ENCODE data around the gene PDE8A.

Gene PDE8A

DNA sequence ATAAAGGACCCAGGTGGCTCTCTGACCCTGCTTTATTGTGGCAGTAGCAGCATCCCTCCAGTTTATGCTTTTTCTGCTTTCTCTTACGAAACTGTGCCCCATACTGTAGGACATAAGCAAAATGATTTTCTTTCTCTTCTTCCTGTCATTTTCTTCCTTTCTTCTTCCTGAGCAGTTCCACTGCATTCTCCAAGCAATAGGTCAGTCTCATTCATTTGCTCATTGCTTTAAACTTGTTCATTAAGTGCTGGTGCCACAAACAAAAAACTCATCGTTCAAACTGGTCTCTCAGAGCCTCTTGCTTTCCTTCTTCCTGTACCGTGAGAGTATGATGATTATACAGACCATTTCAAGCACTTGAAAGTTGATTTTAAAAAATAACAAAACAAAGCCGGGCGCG lies 66.8 kb downstream of the PDE8A start:
- no peak for DNase-seq

DNA sequence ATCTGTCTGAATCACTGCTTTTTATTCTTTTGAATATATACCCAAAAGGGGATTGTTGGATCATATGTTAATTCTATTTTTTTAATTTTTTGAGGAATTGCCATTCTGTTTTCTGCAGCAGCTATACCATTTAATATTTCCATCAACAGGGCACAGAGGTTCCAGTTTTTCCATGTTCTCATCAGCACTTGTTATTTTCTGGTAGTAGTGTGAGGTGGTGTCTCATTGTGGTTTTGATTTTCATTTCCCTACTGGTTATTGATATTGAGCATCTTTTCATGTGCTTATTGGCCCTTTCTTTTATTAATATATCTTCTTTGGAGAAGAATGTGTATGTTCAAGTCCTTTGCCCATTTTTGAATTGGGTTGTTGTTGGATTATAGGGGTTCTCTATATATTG lies 68.1 kb downstream of the PDE8A start:
- H3K27me3 ChIP-seq (replicated peaks; ENCODE audit: insufficient read depth, low read length): no peaks in the 10 kb centered on the region
- no peak for TF ChIP-seq EZH2phosphoT487 (IDR thresholded peaks at IDR 0.05; ENCODE audit: low read length)
- no peak for TF ChIP-seq EZH2 (optimal IDR thresholded peaks at IDR 0.05; ENCODE audit: low read depth, low read length)
- TF ChIP-seq, protein P1, sequence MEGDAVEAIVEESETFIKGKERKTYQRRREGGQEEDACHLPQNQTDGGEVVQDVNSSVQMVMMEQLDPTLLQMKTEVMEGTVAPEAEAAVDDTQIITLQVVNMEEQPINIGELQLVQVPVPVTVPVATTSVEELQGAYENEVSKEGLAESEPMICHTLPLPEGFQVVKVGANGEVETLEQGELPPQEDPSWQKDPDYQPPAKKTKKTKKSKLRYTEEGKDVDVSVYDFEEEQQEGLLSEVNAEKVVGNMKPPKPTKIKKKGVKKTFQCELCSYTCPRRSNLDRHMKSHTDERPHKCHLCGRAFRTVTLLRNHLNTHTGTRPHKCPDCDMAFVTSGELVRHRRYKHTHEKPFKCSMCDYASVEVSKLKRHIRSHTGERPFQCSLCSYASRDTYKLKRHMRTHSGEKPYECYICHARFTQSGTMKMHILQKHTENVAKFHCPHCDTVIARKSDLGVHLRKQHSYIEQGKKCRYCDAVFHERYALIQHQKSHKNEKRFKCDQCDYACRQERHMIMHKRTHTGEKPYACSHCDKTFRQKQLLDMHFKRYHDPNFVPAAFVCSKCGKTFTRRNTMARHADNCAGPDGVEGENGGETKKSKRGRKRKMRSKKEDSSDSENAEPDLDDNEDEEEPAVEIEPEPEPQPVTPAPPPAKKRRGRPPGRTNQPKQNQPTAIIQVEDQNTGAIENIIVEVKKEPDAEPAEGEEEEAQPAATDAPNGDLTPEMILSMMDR (IDR thresholded peaks at IDR 0.05; ENCODE audit: low read length): no peak
- no peaks in the 10 kb centered on the region for H3K36me3 ChIP-seq (replicated peaks; ENCODE audit: insufficient read depth, low read length)
- H3K9me3 ChIP-seq (replicated peaks; ENCODE audit: insufficient read depth, low read length): no peaks in the 10 kb centered on the region
- no peak overlapping the region for H3K27ac ChIP-seq (ENCODE audit: low read length)
- H3F3A ChIP-seq (ENCODE audit: insufficient read depth, low read length): no peaks in the 10 kb centered on the region
- 0 out of 2 replicates have a peak, but pooled peaks cover 4% of the 10 kb centered on the region for H3K79me2 ChIP-seq (ENCODE audit: low read length)
- DNase-seq: no peak
- H4K20me1 ChIP-seq (ENCODE audit: insufficient read depth, low read length): no peaks in the 10 kb centered on the region
- H3K4me1 ChIP-seq (ENCODE audit: low read length): no peaks in the 10 kb centered on the region
- no peak overlapping the region for H3K4me3 ChIP-seq (ENCODE audit: low read length)
- H3K9me2 ChIP-seq (replicated peaks; ENCODE audit: insufficient read depth, low read length): no peaks in the 10 kb centered on the region
- H3K9ac ChIP-seq (ENCODE audit: low read length): no peak overlapping the region
- no peak overlapping the region for H2AFZ ChIP-seq (ENCODE audit: low read length)
- H3K4me2 ChIP-seq (ENCODE audit: low read depth, low read length): no peak overlapping the region

More for the DNA sequence above, 66.8 kb downstream of the PDE8A start:
- TF ChIP-seq EZH2phosphoT487 (IDR thresholded peaks at IDR 0.05; ENCODE audit: low read length): no peak
- TF ChIP-seq, protein P1 (IDR thresholded peaks at IDR 0.05; ENCODE audit: low read length): no peak
- TF ChIP-seq EZH2 (optimal IDR thresholded peaks at IDR 0.05; ENCODE audit: low read depth, low read length): no peak
- Histone ChIP-seq H3K27ac (ENCODE audit: low read length) (no peak overlapping the region), H3K4me3 (ENCODE audit: low read length) (no peak overlapping the region), H3K27me3 (replicated peaks; ENCODE audit: insufficient read depth, low read length) (no peaks in the 10 kb centered on the region), H3K4me2 (ENCODE audit: low read depth, low read length) (no peak overlapping the region), H3F3A (ENCODE audit: insufficient read depth, low read length) (no peaks in the 10 kb centered on the region), H3K9me3 (replicated peaks; ENCODE audit: insufficient read depth, low read length) (no peaks in the 10 kb centered on the region), H3K79me2 (ENCODE audit: low read length) (0 out of 2 replicates have a peak, but pooled peaks cover 4% of the 10 kb centered on the region), H3K9me2 (replicated peaks; ENCODE audit: insufficient read depth, low read length) (no peaks in the 10 kb centered on the region), H2AFZ (ENCODE audit: low read length) (no peak overlapping the region), H3K36me3 (replicated peaks; ENCODE audit: insufficient read depth, low read length) (no peaks in the 10 kb centered on the region), H3K4me1 (ENCODE audit: low read length) (no peaks in the 10 kb centered on the region), H4K20me1 (ENCODE audit: insufficient read depth, low read length) (no peaks in the 10 kb centered on the region), H3K9ac (ENCODE audit: low read length) (no peak overlapping the region)

DNA sequence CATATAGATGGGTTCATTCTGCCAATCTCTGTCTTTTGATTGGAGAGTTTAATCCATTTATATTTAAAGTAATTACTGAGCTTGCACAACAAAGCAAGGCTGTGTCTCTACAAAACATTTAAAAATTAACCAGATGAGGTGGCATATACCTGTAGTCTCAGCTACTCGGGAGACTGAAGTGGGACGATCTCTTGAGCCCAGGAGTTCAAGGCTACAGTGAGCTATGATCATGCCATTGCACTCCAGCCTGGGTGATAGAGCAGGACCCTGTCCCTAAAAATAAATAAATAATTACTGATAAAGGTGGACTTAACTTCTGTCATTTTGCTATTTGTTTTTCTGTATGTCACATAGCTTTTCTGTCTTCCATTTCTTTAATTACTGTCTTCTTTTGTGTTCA lies 78.1 kb downstream of the PDE8A start:
- H2AFZ ChIP-seq (ENCODE audit: low read length): no peak overlapping the region
- TF ChIP-seq EZH2 (optimal IDR thresholded peaks at IDR 0.05; ENCODE audit: low read depth, low read length) (no peak), EZH2phosphoT487 (IDR thresholded peaks at IDR 0.05; ENCODE audit: low read length) (no peak)
- TF ChIP-seq, protein P1 (IDR thresholded peaks at IDR 0.05; ENCODE audit: low read length): no peak
- no peaks in the 10 kb centered on the region for H3K4me1 ChIP-seq (ENCODE audit: low read length)
- H3K4me2 ChIP-seq (ENCODE audit: low read depth, low read length): no peak overlapping the region
- H3K27ac ChIP-seq (ENCODE audit: low read length): no peak overlapping the region
- no peaks in the 10 kb centered on the region for H3F3A ChIP-seq (ENCODE audit: insufficient read depth, low read length)
- no peaks in the 10 kb centered on the region for H4K20me1 ChIP-seq (ENCODE audit: insufficient read depth, low read length)
- no peak overlapping the region for H3K9ac ChIP-seq (ENCODE audit: low read length)
- H3K79me2 ChIP-seq (ENCODE audit: low read length): no peaks in the 10 kb centered on the region
- no peaks in the 10 kb centered on the region for H3K9me2 ChIP-seq (replicated peaks; ENCODE audit: insufficient read depth, low read length)
- H3K36me3 ChIP-seq (replicated peaks; ENCODE audit: insufficient read depth, low read length): no peaks in the 10 kb centered on the region
- no peak overlapping the region for H3K4me3 ChIP-seq (ENCODE audit: low read length)
- no peaks in the 10 kb centered on the region for H3K27me3 ChIP-seq (replicated peaks; ENCODE audit: insufficient read depth, low read length)
- DNase-seq: no peak
- no peaks in the 10 kb centered on the region for H3K9me3 ChIP-seq (replicated peaks; ENCODE audit: insufficient read depth, low read length)
